ENCODE data around the gene MAML3.

Gene MAML3

DNA sequence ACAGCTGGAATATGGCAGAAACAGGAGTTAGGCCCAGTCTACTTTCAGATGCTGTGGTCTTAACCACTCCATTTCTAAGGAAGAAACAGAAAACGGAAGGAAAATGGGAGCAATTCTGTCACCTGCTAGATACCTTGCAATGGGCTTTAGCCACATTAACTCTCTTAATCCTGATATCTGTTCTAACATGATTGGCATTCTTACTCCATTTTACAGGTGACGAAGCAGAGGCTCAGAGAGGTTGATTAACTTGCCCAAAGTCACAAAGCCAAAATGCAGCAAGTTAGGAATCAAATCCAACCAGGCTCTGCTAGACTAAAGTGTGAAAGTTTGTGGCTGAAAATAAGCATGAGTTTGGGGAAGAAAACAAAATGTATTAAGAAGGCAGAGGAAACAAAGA lies 196.9 kb downstream of the MAML3 start:
- H3K4me2 ChIP-seq (ENCODE audit: low read length), result no peak overlapping the region
- H3K36me3 ChIP-seq (replicated peaks; ENCODE audit: low read depth, low read length), result no peaks in the 10 kb centered on the region
- no peak overlapping the region for H3K4me3 ChIP-seq (ENCODE audit: low read length)
- H3K9ac ChIP-seq (ENCODE audit: low read length), result no peak overlapping the region
- no peak overlapping the region for H3K27ac ChIP-seq (ENCODE audit: low read length)
- H3K27me3 ChIP-seq (ENCODE audit: low read depth, low read length), result peaks cover 61% of the 10 kb centered on the region
- H4K20me1 ChIP-seq (ENCODE audit: insufficient read depth, low read length), result no peaks in the 10 kb centered on the region
- H3K4me1 ChIP-seq (ENCODE audit: low read length), result no peaks in the 10 kb centered on the region
- H3K79me2 ChIP-seq (ENCODE audit: low read length), result no peaks in the 10 kb centered on the region
- H3K9me3 ChIP-seq (ENCODE audit: insufficient read depth, low read length), result no peaks in the 10 kb centered on the region
- no peak overlapping the region for H2AFZ ChIP-seq (ENCODE audit: low read depth, low read length)
- TF ChIP-seq EZH2phosphoT487 (IDR thresholded peaks at IDR 0.05; ENCODE audit: low read depth), result no peak
- TF ChIP-seq, protein P1, sequence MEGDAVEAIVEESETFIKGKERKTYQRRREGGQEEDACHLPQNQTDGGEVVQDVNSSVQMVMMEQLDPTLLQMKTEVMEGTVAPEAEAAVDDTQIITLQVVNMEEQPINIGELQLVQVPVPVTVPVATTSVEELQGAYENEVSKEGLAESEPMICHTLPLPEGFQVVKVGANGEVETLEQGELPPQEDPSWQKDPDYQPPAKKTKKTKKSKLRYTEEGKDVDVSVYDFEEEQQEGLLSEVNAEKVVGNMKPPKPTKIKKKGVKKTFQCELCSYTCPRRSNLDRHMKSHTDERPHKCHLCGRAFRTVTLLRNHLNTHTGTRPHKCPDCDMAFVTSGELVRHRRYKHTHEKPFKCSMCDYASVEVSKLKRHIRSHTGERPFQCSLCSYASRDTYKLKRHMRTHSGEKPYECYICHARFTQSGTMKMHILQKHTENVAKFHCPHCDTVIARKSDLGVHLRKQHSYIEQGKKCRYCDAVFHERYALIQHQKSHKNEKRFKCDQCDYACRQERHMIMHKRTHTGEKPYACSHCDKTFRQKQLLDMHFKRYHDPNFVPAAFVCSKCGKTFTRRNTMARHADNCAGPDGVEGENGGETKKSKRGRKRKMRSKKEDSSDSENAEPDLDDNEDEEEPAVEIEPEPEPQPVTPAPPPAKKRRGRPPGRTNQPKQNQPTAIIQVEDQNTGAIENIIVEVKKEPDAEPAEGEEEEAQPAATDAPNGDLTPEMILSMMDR (IDR thresholded peaks at IDR 0.05; ENCODE audit: low read depth, low read length), result no peak

DNA sequence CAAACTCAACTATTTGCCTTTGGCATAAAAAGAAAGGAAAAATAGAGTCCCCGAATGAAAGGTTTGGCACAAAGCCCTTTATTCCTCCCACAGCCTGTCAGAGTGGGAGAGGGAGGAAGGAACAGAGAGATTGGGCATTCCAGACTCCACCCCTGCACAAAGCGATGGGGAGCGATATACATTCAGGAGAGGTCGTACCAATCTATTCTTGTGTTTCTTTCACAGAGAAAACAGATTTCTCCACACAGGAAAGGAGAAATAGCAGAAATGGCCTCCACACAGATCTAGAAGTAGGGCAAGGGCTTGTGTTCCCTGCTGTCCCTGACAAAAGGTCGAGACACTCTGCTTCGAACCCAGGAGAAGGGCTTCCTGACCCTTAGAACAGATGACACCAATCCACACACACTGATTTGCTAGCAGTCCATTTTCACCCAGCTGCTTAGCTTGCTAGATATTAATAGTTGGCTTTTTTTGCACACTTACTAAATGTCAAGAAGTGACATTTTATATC lies 197.4 kb downstream of the MAML3 start:
- no peak overlapping the region for H3K27ac ChIP-seq (ENCODE audit: low read length)
- H4K20me1 ChIP-seq (ENCODE audit: insufficient read depth, low read length), result no peaks in the 10 kb centered on the region
- H2AFZ ChIP-seq (ENCODE audit: low read depth, low read length), result no peak overlapping the region
- no peaks in the 10 kb centered on the region for H3K4me1 ChIP-seq (ENCODE audit: low read length)
- no peak for TF ChIP-seq EZH2phosphoT487 (IDR thresholded peaks at IDR 0.05; ENCODE audit: low read depth)
- TF ChIP-seq, protein P1 (IDR thresholded peaks at IDR 0.05; ENCODE audit: low read depth, low read length), result no peak
- H3K4me2 ChIP-seq (ENCODE audit: low read length), result no peak overlapping the region
- no peak overlapping the region for H3K4me3 ChIP-seq (ENCODE audit: low read length)
- no peaks in the 10 kb centered on the region for H3K36me3 ChIP-seq (replicated peaks; ENCODE audit: low read depth, low read length)
- H3K27me3 ChIP-seq (ENCODE audit: low read depth, low read length), result peaks cover 61% of the 10 kb centered on the region
- H3K9ac ChIP-seq (ENCODE audit: low read length), result no peak overlapping the region
- H3K9me3 ChIP-seq (ENCODE audit: insufficient read depth, low read length), result no peaks in the 10 kb centered on the region
- no peaks in the 10 kb centered on the region for H3K79me2 ChIP-seq (ENCODE audit: low read length)

GRCh38 chr4:139955600-139955999 lies 198.4 kb downstream of the MAML3 start:
- no peak overlapping the region for H3K27ac ChIP-seq (ENCODE audit: low read length)
- TF ChIP-seq EZH2phosphoT487 (IDR thresholded peaks at IDR 0.05; ENCODE audit: low read depth), result no peak
- TF ChIP-seq, protein P1 (IDR thresholded peaks at IDR 0.05; ENCODE audit: low read depth, low read length), result no peak
- no peaks in the 10 kb centered on the region for H3K9me3 ChIP-seq (ENCODE audit: insufficient read depth, low read length)

GRCh38 chr4:139954512-139954911 lies 199.5 kb downstream of the MAML3 start:
- H3K36me3 ChIP-seq (replicated peaks; ENCODE audit: low read depth, low read length), result no peaks in the 10 kb centered on the region
- peaks cover 49% of the 10 kb centered on the region for H3K27me3 ChIP-seq (ENCODE audit: low read depth, low read length)
- no peak for TF ChIP-seq EZH2phosphoT487 (IDR thresholded peaks at IDR 0.05; ENCODE audit: low read depth)
- TF ChIP-seq, protein P1 (IDR thresholded peaks at IDR 0.05; ENCODE audit: low read depth, low read length), result no peak

More at GRCh38 chr4:139955600-139955999, 198.4 kb downstream of the MAML3 start:
- H3K79me2 ChIP-seq (ENCODE audit: low read length), result no peaks in the 10 kb centered on the region
- H3K9ac ChIP-seq (ENCODE audit: low read length), result no peak overlapping the region
- H3K36me3 ChIP-seq (replicated peaks; ENCODE audit: low read depth, low read length), result no peaks in the 10 kb centered on the region
- H3K27me3 ChIP-seq (ENCODE audit: low read depth, low read length), result peaks cover 57% of the 10 kb centered on the region
- H3K4me1 ChIP-seq (ENCODE audit: low read length), result no peaks in the 10 kb centered on the region
- no peaks in the 10 kb centered on the region for H4K20me1 ChIP-seq (ENCODE audit: insufficient read depth, low read length)
- no peak overlapping the region for H2AFZ ChIP-seq (ENCODE audit: low read depth, low read length)
- H3K4me2 ChIP-seq (ENCODE audit: low read length), result no peak overlapping the region
- no peak overlapping the region for H3K4me3 ChIP-seq (ENCODE audit: low read length)

More at GRCh38 chr4:139954512-139954911, 199.5 kb downstream of the MAML3 start:
- Histone ChIP-seq H3K9me3 (ENCODE audit: insufficient read depth, low read length) (no peaks in the 10 kb centered on the region), H3K4me1 (ENCODE audit: low read length) (no peaks in the 10 kb centered on the region), H3K4me3 (ENCODE audit: low read length) (no peak overlapping the region), H2AFZ (ENCODE audit: low read depth, low read length) (no peak overlapping the region), H4K20me1 (ENCODE audit: insufficient read depth, low read length) (no peaks in the 10 kb centered on the region), H3K27ac (ENCODE audit: low read length) (no peak overlapping the region), H3K9ac (ENCODE audit: low read length) (no peak overlapping the region), H3K79me2 (ENCODE audit: low read length) (no peaks in the 10 kb centered on the region), H3K4me2 (ENCODE audit: low read length) (no peak overlapping the region)
